Activated T-cell treated with anti-CD3 and anti-CD28 coated beads, Interleukin-2, amount 50 U/mL, for 72 hours (primary cell): ENCODE results near the gene ZCCHC2. TPM values are rescaled to one million over a fixed set of nuclear protein-coding genes. Genes with fewer than 3 reads are reported as not detected.

Experiments
- ATAC-seq, 2 donors: fragments of 150-1000 bp; cut with Tn5 transposase; replicated peaks in 1 of 2; 2 replicates each; pipeline ENCODE4 v1.10.0; 2021; ENCODE audit warnings: moderate library complexity in 2 of 2, mild to moderate bottlenecking in 1 of 2
- DNase-seq, 2 donors: peaks; one replicate each; pipeline ENCODE4 v3.0.0; 2021 to 2022; ENCODE audit warnings: mixed read lengths in 1 of 2
- H3K27ac Mint-ChIP-seq: one replicate; pipeline ENCODE4 v1.8.0; 2022; ENCODE audit warnings: mild to moderate bottlenecking, moderate library complexity, mixed read lengths
- H3K27me3 Mint-ChIP-seq: one replicate; pipeline ENCODE4 v1.8.0; 2022; ENCODE audit warnings: low read depth, mixed read lengths
- H3K36me3 Mint-ChIP-seq, 2 donors: one replicate each; pipeline ENCODE4 v1.8.0; 2022; ENCODE audit warnings: mixed read lengths in 2 of 2, mild to moderate bottlenecking in 1 of 2; ENCODE audit not compliant: insufficient read depth in 2 of 2
- H3K4me1 Mint-ChIP-seq: one replicate; pipeline ENCODE4 v1.8.0; 2022; ENCODE audit warnings: low read depth, mixed read lengths
- H3K4me3 Mint-ChIP-seq, 2 donors: one replicate each; pipeline ENCODE4 v1.8.0; 2022; ENCODE audit warnings: mild to moderate bottlenecking in 2 of 2, mixed read lengths in 2 of 2, moderate library complexity in 2 of 2
- H3K9me3 Mint-ChIP-seq, 2 donors: one replicate each; pipeline ENCODE4 v1.8.0; 2022; ENCODE audit warnings: mixed read lengths in 2 of 2
- total RNA-seq, 2 donors: library from RNA; stranded (reverse); gene quantifications; one replicate each; pipeline ENCODE4 v1.2.3, GENCODE V29; 2022

ZCCHC2 gene
- total RNA-seq, 2 donors from 2014 or later = 38.7 to 42.6 TPM

- Mint-ChIP-seq H3K27ac (peak overlapping the region; percentile 10), H3K4me1 (peaks cover 30% of the 10 kb centered on the region), H3K4me3 (no peak overlapping the region), H3K27me3 (no peaks in the 10 kb centered on the region), H3K9me3 (no peaks in the 10 kb centered on the region), H3K36me3 (peaks cover 8 to 34% of the 10 kb centered on the region in 2 donors)
- DNase-seq (no peak), ATAC-seq (no peak)
Observed at GRCh38 chr18:62577765-62578164, 54.9 kb downstream of the ZCCHC2 start.

GRCh38 chr18:62578980-62579511 is 56.2 kb downstream of the ZCCHC2 start:
- no peak overlapping the region for H3K27ac Mint-ChIP-seq
- no peak for ATAC-seq
- no peaks in the 10 kb centered on the region for H3K27me3 Mint-ChIP-seq
- H3K36me3 Mint-ChIP-seq = peaks cover 8 to 24% of the 10 kb centered on the region in 2 donors
- H3K4me1 Mint-ChIP-seq = peaks cover 40% of the 10 kb centered on the region
- H3K9me3 Mint-ChIP-seq = no peaks in the 10 kb centered on the region
- no peak overlapping the region for H3K4me3 Mint-ChIP-seq
- DNase-seq = no peak

- no peak for DNase-seq
- H3K27me3 Mint-ChIP-seq = no peaks in the 10 kb centered on the region
- H3K9me3 Mint-ChIP-seq = no peaks in the 10 kb centered on the region
- H3K4me1 Mint-ChIP-seq = peaks cover 46% of the 10 kb centered on the region
- H3K4me3 Mint-ChIP-seq = no peak overlapping the region
- no peak overlapping the region for H3K27ac Mint-ChIP-seq
- peaks cover 4 to 10% of the 10 kb centered on the region in 2 donors for H3K36me3 Mint-ChIP-seq
- ATAC-seq = no peak
Observed at GRCh38 chr18:62583376-62583775, 60.6 kb downstream of the ZCCHC2 start.

GRCh38 chr18:62584241-62585120 is 61.7 kb downstream of the ZCCHC2 start:
- Mint-ChIP-seq H3K9me3 (no peaks in the 10 kb centered on the region), H3K4me1 (peaks cover 46% of the 10 kb centered on the region), H3K4me3 (peak overlapping the region; percentile 42 to 75), H3K27ac (peak overlapping the region; percentile 29), H3K27me3 (no peaks in the 10 kb centered on the region), H3K36me3 (peaks cover 4 to 10% of the 10 kb centered on the region in 2 donors)
- ATAC-seq (peak; percentile 58 to 62), DNase-seq (peak; percentile 87)

GRCh38 chr18:62585274-62586150 is 62.7 kb downstream of the ZCCHC2 start:
- H3K27ac Mint-ChIP-seq = peak overlapping the region; percentile 29
- ATAC-seq (peak; percentile 86 to 89), DNase-seq (peak; percentile 75 to 83)
- peaks cover 46% of the 10 kb centered on the region for H3K4me1 Mint-ChIP-seq
- H3K27me3 Mint-ChIP-seq = no peaks in the 10 kb centered on the region
- H3K36me3 Mint-ChIP-seq = peaks cover 0 to 4% of the 10 kb centered on the region in 2 donors
- H3K4me3 Mint-ChIP-seq = peak overlapping the region; percentile 42 to 66
- H3K9me3 Mint-ChIP-seq = no peaks in the 10 kb centered on the region

- Mint-ChIP-seq H3K4me1 (peaks cover 46% of the 10 kb centered on the region), H3K4me3 (peak overlapping the region; percentile 42 to 66), H3K27me3 (no peaks in the 10 kb centered on the region)
Observed at GRCh38 chr18:62586151-62586774, 63.4 kb downstream of the ZCCHC2 start.

GRCh38 chr18:62586781-62587487 is 64.1 kb downstream of the ZCCHC2 start:
- H3K9me3 Mint-ChIP-seq = no peaks in the 10 kb centered on the region

More at GRCh38 chr18:62586151-62586774, 63.4 kb downstream of the ZCCHC2 start:
- DNase-seq (peak; percentile 86 to 93), ATAC-seq (peak; percentile 76 to 78)
- peak overlapping the region; percentile 29 for H3K27ac Mint-ChIP-seq
- no peaks in the 10 kb centered on the region for H3K9me3 Mint-ChIP-seq
- H3K36me3 Mint-ChIP-seq = peaks cover 0 to 4% of the 10 kb centered on the region in 2 donors

GRCh38 chr18:62587689-62588088 is 64.9 kb downstream of the ZCCHC2 start:
- H3K4me1 Mint-ChIP-seq = peaks cover 41% of the 10 kb centered on the region
- ATAC-seq (no peak), DNase-seq (no peak)
- no peak overlapping the region for H3K27ac Mint-ChIP-seq
- H3K4me3 Mint-ChIP-seq = no peak overlapping the region
- peaks cover 10% of the 10 kb centered on the region for H3K27me3 Mint-ChIP-seq
- peaks cover 0 to 1% of the 10 kb centered on the region in 2 donors for H3K9me3 Mint-ChIP-seq
- H3K36me3 Mint-ChIP-seq = peaks cover 0 to 1% of the 10 kb centered on the region in 2 donors

More at GRCh38 chr18:62586781-62587487, 64.1 kb downstream of the ZCCHC2 start:
- ATAC-seq (no peak), DNase-seq (no peak)
- Mint-ChIP-seq H3K4me1 (peaks cover 46% of the 10 kb centered on the region), H3K36me3 (peaks cover 0 to 2% of the 10 kb centered on the region in 2 donors), H3K4me3 (peak overlapping the region; percentile 42 to 66), H3K27me3 (peaks cover 4% of the 10 kb centered on the region), H3K27ac (peak overlapping the region; percentile 43)

GRCh38 chr18:62588217-62588616 is 65.4 kb downstream of the ZCCHC2 start:
- peaks cover 39% of the 10 kb centered on the region for H3K4me1 Mint-ChIP-seq
- no peak overlapping the region for H3K4me3 Mint-ChIP-seq
- ATAC-seq (no peak), DNase-seq (no peak)
- peaks cover 10% of the 10 kb centered on the region for H3K27me3 Mint-ChIP-seq
- H3K9me3 Mint-ChIP-seq = peaks cover 0 to 1% of the 10 kb centered on the region in 2 donors
- H3K36me3 Mint-ChIP-seq = peaks cover 0 to 1% of the 10 kb centered on the region in 2 donors
- H3K27ac Mint-ChIP-seq = no peak overlapping the region

GRCh38 chr18:62590799-62591590 is 68.2 kb downstream of the ZCCHC2 start:
- Mint-ChIP-seq H3K4me1 (peaks cover 11% of the 10 kb centered on the region), H3K9me3 (peaks cover 0 to 1% of the 10 kb centered on the region in 2 donors), H3K27ac (peak overlapping the region; percentile 14), H3K4me3 (no peak overlapping the region), H3K27me3 (peaks cover 10% of the 10 kb centered on the region), H3K36me3 (peaks cover 0 to 1% of the 10 kb centered on the region in 2 donors)
- ATAC-seq (no peak), DNase-seq (no peak)
